HG03460 (cell line): ENCODE results near the gene HES5.

Experiments
- ATAC-seq: cut with Tn5 transposase; IDR thresholded peaks from one replicate; pipeline ENCODE4 v1.9.1; 2021; ENCODE audit not compliant: unreplicated experiment

Gene HES5

DNA sequence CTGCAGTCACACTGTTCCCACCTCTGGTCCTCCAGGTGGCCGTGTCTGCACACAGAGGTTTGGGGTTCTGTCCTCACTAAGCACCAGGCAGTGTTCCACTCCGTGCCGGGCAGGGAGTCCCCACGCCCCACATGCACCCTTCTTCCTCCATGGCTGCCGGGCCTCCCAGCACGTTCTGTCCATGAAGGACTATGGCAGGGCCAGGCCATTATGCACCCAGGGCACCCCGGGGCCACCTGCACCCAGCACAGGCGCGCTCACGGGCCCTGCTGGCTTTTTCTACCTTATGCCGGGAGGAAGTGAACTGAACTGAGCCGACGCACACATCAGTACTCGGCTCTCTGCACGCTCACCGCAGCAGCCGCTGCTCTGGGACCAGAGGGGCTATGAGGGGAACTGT, 13.9 kb downstream of the HES5 start:
- ATAC-seq: no peak

DNA sequence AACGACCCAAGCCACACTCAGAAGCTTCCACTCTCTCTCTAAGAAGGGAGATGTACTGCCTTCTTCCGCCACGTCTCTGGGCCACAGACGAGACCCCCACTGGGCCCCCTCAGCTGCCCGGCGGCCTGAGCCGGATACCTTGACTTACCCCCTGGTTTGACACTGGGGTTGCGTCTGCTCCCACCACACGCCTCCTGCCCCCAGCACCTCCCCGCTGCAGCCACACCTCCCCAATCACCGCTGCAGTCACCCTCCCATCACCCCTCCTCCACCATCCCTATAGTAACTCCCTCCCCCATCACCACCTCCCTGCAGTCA, 14.3 kb downstream of the HES5 start:
- no peak for ATAC-seq

DNA sequence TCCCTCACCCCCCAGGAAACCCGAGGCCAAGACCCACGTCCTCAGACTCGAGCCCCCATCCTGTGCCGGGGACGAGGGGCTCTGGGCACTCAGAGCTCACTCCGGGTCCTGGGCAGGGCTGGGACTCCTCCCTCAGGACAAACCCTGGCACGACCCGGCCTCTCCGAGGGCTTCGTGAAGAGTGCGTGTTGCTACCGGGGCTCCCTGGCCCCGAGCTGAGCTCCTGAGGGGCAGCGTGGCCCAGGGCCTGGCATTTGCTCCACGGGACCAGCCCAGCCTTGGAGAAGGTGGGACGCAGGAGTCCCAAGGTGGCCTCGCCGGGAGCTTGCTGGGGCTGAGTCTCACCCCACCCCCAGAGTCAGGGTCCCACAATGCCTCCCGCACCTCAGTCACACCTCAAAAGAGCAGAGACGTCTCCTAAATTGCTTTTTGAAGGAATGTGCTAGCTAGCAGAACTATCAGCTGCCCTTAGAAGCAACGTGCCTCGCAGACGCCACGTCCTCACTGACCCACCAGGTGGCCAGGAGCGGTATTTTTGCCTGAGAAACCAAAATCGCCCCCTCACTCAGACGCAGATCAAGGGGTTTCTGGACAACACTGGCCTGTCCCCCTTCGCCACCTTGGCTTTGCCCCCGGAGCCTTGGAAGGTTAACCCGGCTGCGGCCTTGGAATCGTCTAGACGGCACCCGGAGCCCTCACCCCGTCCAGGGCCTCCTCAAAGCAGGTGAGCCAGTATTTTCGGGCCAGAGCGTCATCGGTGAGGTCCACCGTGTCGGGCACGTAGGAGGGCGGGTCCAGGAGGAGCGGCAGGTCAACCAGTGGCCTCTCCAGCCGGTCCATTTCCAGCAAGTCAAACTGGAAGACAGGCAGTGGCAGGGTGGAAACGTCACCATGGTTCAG, 14.9 kb downstream of the HES5 start:
- no peak for ATAC-seq

DNA sequence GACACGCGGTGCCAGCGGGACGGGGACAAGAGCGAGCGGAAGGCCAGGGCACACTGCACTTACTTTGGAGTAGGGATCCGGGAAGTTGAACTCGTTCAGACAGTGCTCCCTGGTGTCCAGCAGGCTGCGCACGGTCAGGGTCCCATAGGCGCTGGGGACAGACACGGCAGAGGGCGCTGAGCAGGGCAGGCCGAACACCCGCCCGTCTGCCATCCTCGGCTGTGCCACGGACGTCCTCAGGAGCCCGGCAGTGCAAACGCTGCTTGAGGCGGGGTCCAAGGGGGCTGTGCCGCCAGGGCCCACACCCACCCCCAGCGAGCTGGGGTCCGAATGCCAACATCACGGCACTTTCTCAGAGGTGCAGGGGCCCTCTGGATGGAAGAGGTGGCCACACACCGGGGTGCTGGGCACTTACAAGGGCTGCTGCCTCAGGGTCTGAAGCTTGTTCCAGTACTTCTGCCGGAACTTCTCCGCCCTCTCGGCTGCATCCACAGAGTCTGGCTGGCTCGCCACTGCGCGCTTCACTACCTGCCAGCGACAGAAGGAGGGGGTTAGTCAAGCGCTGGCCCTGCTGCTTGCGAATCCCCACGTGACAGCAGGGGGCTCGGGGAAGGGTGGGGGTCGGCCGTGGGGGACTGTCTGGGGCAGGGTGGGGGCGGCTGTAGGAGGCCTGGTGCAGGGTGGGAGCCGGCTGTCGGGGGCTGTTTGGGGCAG, 16.0 kb downstream of the HES5 start:
- ATAC-seq: no peak

DNA sequence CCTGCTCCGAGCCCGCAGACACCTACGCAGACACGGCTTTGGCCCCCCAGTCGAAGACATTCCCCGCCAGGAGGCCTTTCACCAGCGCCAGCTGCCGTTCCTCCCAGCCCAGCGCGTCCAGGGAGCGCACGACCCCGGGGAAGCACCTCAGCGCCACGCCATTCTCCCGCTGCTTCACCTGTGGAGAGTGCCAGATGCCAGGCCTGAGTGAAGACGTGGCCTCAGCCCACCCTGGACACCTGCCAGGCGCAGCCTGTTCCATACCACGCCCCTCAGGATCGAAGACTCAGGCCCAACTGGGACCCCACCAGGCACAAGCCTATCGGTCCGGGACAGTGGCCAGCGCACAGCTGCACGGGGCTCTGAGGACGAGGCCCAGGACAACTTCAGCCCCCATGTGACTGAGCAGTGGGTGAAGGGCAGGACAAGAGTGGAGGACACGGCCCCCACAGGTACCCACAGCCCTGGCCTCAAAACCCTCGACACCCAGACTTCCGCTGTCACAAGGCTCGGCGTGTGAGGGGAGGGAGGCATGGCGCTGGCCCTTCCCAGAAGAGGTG, 17.1 kb downstream of the HES5 start:
- ATAC-seq: no peak

DNA sequence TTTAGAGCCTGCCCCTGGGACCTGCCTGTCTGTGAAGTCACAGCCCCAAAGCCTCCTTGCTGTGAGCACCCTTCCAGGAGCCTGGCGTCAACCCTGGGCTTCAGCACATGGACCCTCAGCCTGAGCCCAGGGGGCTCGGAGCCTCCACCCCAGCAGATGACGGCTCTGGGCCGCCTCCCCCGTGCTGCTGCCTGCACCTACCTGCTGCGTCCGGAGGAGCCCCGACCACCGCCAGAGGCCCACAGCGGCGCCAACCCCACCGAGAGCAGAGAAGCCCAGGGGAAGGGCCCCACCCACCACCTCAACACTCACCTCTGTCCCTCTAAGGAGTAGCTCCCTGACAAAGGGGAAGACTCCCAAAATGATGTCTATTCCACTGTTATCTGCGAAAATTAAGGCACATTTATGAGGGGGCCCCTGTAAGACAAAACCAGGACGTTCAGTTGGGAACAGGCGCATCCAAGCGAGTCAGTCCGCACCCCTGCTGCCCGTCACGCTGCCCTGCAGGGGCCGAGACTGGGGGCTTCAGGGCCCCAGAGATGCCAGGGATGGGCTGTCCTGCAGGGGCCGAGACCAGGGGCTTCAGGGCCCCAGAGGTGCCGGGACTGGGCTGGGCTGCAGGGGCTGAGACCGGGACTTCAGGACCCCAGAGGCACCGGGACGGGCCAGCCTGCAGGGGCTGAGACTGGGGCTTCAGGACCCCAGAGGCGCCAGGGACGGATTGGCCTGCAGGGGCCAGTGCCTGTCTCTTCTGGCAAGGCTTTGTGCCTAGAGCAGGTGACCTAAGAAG, 19.5 kb downstream of the HES5 start:
- no peak for ATAC-seq

DNA sequence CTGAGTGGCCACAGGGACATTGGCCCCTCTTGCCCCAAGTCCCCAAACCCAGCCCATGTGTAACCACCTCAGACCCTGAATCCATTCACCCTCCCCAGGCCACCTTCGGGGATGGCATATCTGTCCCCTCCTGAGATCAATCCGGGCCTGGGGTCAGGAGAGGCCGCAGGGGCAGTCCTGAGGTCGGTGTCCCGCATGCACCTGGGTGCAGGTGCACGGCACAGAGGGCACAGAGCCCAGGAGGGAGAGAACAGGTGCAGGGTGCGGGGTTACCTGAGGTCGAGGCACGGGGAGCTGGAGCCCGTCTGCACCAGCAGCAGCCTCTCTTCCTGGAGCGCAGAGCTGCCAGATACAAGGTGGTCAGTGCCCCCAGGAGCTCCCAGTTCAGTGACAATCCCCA, 20.5 kb downstream of the HES5 start:
- no peak for ATAC-seq

DNA sequence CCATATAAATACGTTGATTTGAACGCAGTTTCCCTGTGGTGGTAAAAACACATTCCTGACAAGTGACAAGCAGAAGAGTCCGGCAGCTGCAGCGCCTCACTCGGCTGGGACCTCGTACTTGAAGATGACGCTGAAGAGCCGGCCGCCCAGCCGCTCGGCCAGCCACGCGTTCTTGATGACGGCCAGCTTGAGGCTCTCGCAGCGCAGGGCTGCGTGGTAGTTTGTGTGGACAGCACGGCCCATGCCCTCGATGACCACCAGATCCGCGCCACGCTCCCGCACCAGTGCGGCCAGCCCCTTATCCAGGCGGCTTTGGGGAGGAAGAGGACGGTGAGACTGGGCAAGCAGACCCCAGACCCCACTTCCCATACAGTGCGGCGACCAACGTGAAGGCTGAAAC, 21.3 kb downstream of the HES5 start:
- ATAC-seq: no peak

DNA sequence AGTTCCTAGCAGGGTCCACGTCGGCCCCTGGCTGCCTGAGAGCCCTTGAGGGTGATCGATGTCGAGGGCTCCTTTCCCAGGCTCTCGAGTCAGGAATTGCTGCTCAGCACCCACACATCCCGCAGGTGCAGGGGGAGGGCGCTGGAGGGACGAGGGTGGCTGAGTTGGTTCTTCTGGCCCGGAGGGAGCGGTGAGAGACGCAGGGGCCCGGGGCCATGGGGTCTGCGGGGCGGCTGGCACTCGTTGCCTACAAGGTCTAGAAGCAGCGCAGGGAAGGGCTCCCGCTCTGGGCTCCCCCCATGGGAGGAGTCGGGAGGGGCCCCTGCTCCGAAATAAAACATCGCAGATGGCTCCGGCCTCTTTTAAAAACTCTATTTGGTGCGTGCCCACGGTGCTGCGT, 21.9 kb downstream of the HES5 start:
- no peak for ATAC-seq

DNA sequence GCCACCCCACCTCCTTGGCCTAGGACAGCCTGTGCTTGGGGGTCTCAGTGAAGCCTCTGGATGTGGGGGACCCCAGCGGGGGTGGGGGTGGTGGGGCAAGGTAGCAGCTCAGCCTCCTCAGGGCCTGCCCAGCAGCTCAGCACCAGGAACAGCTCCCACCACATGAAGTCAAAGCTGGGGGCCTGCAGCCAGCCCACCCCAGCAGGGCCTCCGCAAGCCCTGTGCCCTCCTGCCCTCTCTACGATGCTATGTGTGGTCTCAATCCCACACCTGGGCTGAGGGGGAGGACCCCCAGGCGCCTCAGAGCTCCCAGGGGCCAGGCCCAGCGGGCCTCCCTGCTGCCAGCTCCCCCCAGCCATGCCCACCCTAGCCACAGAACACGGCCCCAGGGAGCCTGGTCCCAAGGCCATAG, 22.3 kb downstream of the HES5 start:
- ATAC-seq: no peak

DNA sequence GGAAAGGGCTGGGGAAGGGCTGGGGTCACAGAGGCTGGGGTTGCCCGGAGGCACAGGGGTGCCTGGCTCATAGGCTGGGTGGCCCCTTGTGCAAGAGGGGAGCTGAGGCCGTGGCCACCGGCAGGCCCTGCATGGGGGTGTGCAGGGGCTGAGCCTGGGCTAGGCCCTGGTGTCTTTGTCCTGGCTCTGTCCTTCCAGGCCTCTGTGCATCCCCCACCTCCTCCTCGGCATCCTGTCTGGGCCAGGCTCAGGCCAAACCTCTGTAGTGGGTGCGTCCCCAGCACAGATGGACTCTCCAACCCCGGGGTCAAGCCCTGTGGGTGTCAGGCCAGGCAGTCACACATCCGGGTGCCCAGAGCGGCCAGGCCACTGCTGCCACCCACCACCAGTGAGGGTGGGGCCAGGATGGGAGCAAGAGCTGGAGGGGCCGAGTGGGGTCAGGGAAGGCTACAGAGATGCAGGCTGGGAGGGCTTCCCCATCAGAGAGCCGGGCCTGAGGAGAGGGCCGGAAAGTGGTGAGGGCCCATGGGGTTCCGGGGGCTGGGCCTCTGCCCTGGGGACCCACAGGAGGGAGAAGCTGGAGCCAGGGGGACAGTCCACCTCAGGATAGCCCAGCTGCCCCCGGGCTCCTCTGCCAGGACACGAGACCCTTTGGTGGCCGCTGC, 23.0 kb downstream of the HES5 start:
- ATAC-seq: no peak

DNA sequence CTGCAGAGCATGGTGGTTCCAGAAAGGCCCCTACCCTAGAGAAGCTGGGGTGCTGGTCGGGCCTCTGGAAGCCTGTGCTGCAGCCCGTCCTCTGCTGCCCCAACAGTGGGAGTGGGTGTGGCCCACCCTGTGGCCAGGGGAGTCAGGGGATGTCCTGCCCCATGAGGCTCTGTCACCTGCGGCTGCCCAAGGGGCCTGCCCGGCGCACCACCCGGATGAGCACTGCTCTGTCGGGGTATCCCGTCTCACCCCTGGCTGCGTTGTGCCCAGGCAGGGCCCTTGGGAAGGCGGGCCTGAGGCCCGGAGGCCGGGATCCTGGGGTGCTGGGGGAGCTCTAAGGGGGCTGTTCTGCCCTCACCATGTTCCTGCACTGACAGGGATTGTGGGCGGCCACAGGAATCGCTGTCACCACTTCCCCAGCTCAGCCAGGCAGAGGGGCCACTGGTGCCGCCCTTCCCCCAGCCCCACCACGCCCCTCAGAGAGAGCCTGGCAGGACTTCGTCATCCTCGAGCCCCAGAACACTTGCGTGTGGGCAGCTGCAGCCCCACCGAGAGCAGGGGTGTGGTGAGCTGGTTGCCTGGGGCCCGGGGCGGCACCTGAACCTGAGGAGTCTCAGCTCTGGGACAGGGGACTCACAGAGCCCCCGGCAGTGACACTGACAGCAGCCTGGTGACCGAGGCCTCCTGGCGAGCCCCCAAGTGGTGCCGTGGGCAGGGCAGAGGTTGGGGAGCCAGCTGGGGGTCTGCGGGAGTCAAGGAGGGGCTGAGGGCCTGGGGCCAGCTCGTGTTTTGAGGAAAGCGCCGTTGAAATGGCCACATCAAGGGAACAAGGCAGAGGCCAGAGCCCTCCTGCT, 23.8 kb downstream of the HES5 start:
- no peak for ATAC-seq

DNA sequence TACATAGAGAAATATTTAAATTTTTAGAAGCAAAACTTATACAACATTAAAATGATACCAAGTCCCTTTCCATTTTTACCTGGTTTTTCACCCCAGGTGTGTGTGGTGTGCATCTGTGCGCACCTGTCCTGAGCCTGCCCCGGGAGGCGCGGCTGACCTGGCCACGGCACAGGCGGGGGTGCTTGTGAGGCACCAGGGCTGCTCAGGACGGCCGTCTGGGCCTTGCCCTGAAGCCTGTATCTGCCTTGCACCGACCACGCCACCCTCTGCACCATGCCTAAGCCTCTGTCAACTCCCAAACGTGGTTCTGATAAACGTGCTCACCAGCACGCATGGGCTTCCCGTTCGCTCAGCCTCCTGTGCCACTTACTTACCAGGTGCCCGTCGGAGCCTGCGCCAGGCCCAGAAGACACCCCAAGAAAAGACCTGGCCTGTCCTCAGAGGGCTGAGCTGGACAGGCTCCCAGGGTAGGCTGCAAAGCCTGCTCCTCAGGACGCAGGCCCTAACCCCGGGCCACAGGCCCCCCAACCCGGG, 24.5 kb downstream of the HES5 start:
- ATAC-seq: no peak

DNA sequence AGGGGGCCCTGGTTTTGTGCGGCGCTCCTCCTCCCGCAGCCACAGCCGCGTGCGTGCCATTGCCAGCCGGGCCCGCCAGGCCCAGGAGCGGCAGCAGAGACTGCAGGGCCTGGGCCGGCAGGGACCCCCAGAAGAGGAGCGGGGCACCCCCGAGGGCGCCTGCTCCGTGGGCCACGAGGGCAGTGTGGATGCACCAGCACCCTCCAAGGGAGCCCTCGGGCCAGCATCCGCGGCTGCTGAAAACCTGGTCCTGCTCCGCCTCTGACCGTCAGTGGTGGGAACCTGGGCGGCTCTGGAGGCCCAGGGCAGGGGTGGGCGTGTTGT, 25.2 kb downstream of the HES5 start:
- no peak for ATAC-seq

DNA sequence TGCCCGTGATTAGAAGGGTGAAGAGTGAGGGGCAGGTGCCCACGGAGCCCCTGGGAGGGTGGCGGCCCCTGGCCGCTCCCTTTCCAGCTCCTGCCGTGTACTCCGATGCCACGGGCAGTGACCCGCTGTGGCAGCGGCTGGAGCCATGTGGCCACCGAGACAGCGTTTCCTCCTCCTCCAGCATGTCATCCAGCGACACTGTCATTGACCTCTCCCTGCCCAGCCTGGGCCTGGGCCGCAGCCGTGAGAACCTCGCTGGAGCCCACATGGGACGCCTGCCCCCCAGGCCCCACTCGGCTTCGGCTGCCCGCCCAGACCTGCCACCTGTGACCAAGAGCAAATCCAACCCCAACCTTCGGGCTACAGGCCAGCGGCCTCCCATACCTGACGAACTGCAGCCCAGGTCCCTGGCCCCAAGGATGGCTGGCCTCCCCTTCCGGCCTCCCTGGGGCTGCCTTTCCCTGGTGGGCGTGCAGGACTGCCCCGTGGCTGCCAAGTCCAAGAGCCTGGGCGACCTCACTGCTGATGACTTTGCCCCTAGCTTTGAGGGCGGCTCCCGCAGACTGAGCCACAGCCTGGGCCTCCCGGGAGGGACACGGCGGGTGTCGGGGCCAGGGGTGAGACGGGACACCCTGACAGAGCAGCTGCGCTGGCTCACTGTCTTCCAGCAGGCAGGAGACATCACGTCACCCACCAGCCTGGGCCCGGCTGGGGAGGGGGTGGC, 25.7 kb downstream of the HES5 start:
- no peak for ATAC-seq

DNA sequence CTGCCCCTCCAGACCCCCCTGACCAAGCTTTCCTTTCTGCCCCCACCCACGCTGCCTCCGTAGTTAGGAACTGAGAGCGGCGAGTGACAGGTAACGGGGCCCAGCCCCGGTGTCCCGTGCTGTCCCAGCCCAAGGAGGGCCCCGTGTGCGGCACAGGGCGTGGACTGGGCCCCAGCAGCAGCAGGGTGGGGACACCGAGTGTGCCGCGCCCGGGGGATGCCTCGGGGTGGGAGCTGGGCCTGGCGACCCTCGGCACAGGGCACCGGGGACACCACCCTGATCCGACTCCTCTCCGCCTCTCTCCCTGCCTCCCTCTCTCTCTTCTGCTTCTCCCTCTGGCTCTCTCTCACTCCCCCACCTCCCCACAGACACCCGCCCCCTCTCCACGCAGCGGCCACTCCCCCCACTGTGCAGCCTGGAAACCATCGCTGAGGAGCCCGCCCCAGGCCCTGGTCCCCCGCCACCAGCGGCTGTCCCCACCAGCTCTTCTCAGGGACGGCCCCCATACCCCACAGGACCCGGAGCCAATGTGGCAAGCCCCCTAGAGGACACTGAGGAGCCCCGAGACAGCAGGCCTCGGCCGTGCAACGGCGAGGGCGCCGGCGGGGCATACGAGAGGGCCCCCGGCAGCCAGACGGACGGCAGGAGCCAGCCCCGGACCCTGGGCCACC, 26.4 kb downstream of the HES5 start:
- no peak for ATAC-seq

DNA sequence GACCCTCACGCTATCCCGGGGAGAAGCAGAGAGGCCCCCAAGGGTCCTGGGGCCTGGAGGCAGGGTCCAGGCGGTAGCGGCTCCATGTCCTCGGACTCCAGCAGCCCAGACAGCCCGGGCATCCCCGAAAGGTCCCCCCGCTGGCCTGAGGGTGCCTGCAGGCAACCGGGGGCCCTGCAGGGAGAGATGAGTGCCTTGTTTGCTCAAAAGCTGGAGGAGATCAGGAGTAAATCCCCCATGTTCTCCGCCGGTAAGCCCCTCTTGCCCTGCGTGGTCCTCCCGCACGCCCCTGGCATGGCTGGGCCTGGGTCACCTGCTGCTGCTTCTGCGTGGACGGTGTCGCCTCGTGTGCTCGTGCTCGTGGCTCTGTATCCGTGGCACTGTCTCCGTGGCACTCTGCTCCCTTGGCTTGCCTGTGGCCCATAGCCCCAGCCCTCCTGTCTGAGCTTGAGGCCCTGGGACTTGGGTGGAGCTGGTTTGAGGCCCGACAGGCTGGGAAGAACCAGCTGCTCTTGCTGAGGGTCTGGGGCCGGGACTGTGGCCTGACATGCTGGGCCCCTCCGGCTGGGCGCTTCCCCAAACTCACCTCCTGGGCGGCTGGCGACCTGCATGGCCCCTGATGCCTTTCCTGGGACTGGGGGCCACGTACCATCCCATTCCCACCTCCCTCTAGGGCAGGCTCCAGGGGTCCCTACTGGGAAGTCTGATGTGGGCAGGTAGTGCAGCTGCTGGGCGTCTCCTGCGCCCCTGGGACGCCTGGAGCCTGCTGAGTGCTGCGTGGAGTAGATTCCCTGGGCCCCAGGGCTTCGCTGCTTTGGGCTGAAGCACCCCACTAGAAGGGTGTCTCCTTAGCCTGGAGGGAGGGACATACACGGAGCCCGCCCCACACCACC, 27.2 kb downstream of the HES5 start:
- ATAC-seq: no peak

DNA sequence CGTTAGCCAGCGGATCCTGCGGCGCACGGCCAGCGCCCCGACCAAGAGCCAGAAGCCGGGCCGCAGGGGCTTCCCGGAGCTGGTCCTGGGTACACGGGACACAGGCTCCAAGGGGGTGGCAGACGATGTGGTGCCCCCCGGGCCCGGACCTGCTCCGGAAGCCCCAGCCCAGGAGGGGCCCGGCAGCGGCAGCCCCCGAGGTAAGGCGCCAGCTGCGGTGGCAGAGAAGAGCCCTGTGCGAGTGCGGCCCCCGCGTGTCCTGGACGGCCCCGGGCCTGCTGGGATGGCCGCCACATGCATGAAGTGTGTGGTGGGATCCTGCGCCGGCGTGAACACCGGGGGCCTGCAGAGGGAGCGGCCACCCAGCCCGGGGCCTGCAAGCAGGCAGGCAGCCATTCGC, 27.9 kb downstream of the HES5 start:
- ATAC-seq: no peak
